Stimulated activated CD4-positive, alpha-beta T cell treated with anti-CD3 and anti-CD28 coated beads, Interleukin-4, amount 100 ng/mL, for 1 hour (primary cell): ENCODE measurements around the gene MAPK8IP2.
"Not testable (repeated sequence)": the region's sequence is repeated elsewhere in the genome, so short reads cannot be mapped to it uniquely, and the experiment has no call there.

Experiments
- DNase-seq: peaks from one replicate; pipeline ENCODE4 v3.0.0-alpha.2; 2020

MAPK8IP2 gene

GRCh38 chr22:50600967-50601668 is 525 bp downstream of the MAPK8IP2 start:
- DNase-seq = no peak

GRCh38 chr22:50601669-50602337 is 1.2 kb downstream of the MAPK8IP2 start:
- no peak for DNase-seq

GRCh38 chr22:50602338-50602700 is 1.7 kb downstream of the MAPK8IP2 start:
- no peak for DNase-seq

GRCh38 chr22:50603511-50604255 is 3.1 kb downstream of the MAPK8IP2 start:
- DNase-seq = no peak

GRCh38 chr22:50604256-50605001 is 3.8 kb downstream of the MAPK8IP2 start:
- no peak for DNase-seq

- no peak for DNase-seq
Measured at GRCh38 chr22:50605002-50605612, 4.5 kb downstream of the MAPK8IP2 start.

GRCh38 chr22:50605613-50606074 is 5.1 kb downstream of the MAPK8IP2 start:
- no peak for DNase-seq

GRCh38 chr22:50606165-50606945 is 5.8 kb downstream of the MAPK8IP2 start:
- no peak for DNase-seq

GRCh38 chr22:50606946-50607658 is 6.5 kb downstream of the MAPK8IP2 start:
- no peak for DNase-seq

GRCh38 chr22:50607659-50608020 is 7.0 kb downstream of the MAPK8IP2 start:
- DNase-seq = no peak

GRCh38 chr22:50608058-50608840 is 7.7 kb downstream of the MAPK8IP2 start:
- not testable (repeated sequence) for DNase-seq

- DNase-seq = no peak
Measured at GRCh38 chr22:50608996-50609395, 8.4 kb downstream of the MAPK8IP2 start.

GRCh38 chr22:50609599-50609998 is 9.0 kb downstream of the MAPK8IP2 start:
- no peak for DNase-seq

GRCh38 chr22:50610041-50610451 is 9.5 kb downstream of the MAPK8IP2 start:
- DNase-seq = no peak

GRCh38 chr22:50610581-50610980 is 10.0 kb downstream of the MAPK8IP2 start:
- no peak for DNase-seq

GRCh38 chr22:50611341-50612060 is 10.9 kb downstream of the MAPK8IP2 start:
- DNase-seq = no peak

GRCh38 chr22:50612168-50612527 is 11.6 kb downstream of the MAPK8IP2 start:
- DNase-seq = no peak

- no peak for DNase-seq
Measured at GRCh38 chr22:50612528-50613221, 12.1 kb downstream of the MAPK8IP2 start.
